ENCODE data around the gene OSBPL10.

GRCh38 chr3:31976302-31976701 is 4.8 kb downstream of the OSBPL10 start:
- no peak for TF ChIP-seq CTCF (IDR thresholded peaks at IDR 0.05; ENCODE audit: low read depth, low read length)
- TF ChIP-seq EZH2phosphoT487 (IDR thresholded peaks at IDR 0.05; ENCODE audit: low read depth), result no peak
